HUES48 (cell line): ENCODE results near the gene HOXB9.

Source experiments
- H3K27ac ChIP-seq: one replicate; pipeline ENCODE4 v1.7.0; 2013; ENCODE audit warnings: low read depth, low read length, inconsistent platforms
- H3K27me3 ChIP-seq: 2 replicates; pipeline ENCODE4 v1.6.1; 2013; ENCODE audit warnings: mild to moderate bottlenecking, low read length; ENCODE audit not compliant: control insufficient read depth, insufficient read depth
- H3K36me3 ChIP-seq: 2 replicates; pipeline ENCODE4 v1.6.1; 2013; ENCODE audit warnings: low read length; ENCODE audit not compliant: control insufficient read depth, insufficient read depth
- H3K4me1 ChIP-seq: 2 replicates; pipeline ENCODE4 v1.6.1; 2013; ENCODE audit warnings: mild to moderate bottlenecking, low read length; ENCODE audit not compliant: control insufficient read depth, insufficient read depth
- H3K4me3 ChIP-seq: 2 replicates; pipeline ENCODE4 v1.5.1; 2013; ENCODE audit warnings: mild to moderate bottlenecking, low read depth, low read length
- H3K9ac ChIP-seq: 2 replicates; pipeline ENCODE4 v1.6.1; 2013; ENCODE audit warnings: mild to moderate bottlenecking, low read depth, low read length, moderate library complexity
- H3K9me3 ChIP-seq: 2 replicates; pipeline ENCODE4 v1.6.1; 2013; ENCODE audit warnings: low read length; ENCODE audit not compliant: control insufficient read depth, insufficient read depth

Gene HOXB9

GRCh38 chr17:48620461-48621139 is 5.6 kb downstream of the HOXB9 start:
- Histone ChIP-seq H3K36me3 (no peaks in the 10 kb centered on the region), H3K9ac (no peak overlapping the region), H3K4me3 (no peak overlapping the region), H3K27ac (no peak overlapping the region), H3K9me3 (0 out of 2 replicates have a peak, but pooled peaks cover 3% of the 10 kb centered on the region), H3K27me3 (peaks cover 100% of the 10 kb centered on the region), H3K4me1 (no peaks in the 10 kb centered on the region)

GRCh38 chr17:48619826-48620449 is 6.2 kb downstream of the HOXB9 start:
- H3K9ac ChIP-seq: no peak overlapping the region
- no peaks in the 10 kb centered on the region for H3K4me1 ChIP-seq

GRCh38 chr17:48618256-48618896 is 7.8 kb downstream of the HOXB9 start:
- H3K9ac ChIP-seq: no peak overlapping the region
- no peaks in the 10 kb centered on the region for H3K36me3 ChIP-seq
- 0 out of 2 replicates have a peak, but pooled peaks cover 3% of the 10 kb centered on the region for H3K9me3 ChIP-seq
- H3K27me3 ChIP-seq: peaks cover 100% of the 10 kb centered on the region
- no peaks in the 10 kb centered on the region for H3K4me1 ChIP-seq
- no peak overlapping the region for H3K27ac ChIP-seq
- H3K4me3 ChIP-seq: no peak overlapping the region

More at GRCh38 chr17:48619826-48620449, 6.2 kb downstream of the HOXB9 start:
- H3K4me3 ChIP-seq: no peak overlapping the region
- H3K36me3 ChIP-seq: no peaks in the 10 kb centered on the region
- H3K9me3 ChIP-seq: 0 out of 2 replicates have a peak, but pooled peaks cover 3% of the 10 kb centered on the region
- H3K27ac ChIP-seq: no peak overlapping the region
- peaks cover 100% of the 10 kb centered on the region for H3K27me3 ChIP-seq

GRCh38 chr17:48617471-48618255 is 8.5 kb downstream of the HOXB9 start:
- Histone ChIP-seq H3K4me1 (no peaks in the 10 kb centered on the region), H3K4me3 (no peak overlapping the region), H3K27me3 (peaks cover 100% of the 10 kb centered on the region), H3K9me3 (0 out of 2 replicates have a peak, but pooled peaks cover 3% of the 10 kb centered on the region), H3K9ac (no peak overlapping the region), H3K36me3 (no peaks in the 10 kb centered on the region), H3K27ac (no peak overlapping the region)

GRCh38 chr17:48616717-48617470 is 9.3 kb downstream of the HOXB9 start:
- no peaks in the 10 kb centered on the region for H3K4me1 ChIP-seq
- H3K4me3 ChIP-seq: no peak overlapping the region
- peaks cover 100% of the 10 kb centered on the region for H3K27me3 ChIP-seq
- H3K27ac ChIP-seq: no peak overlapping the region
- H3K9ac ChIP-seq: no peak overlapping the region
- no peaks in the 10 kb centered on the region for H3K36me3 ChIP-seq
- H3K9me3 ChIP-seq: 0 out of 2 replicates have a peak, but pooled peaks cover under 1% of the 10 kb centered on the region

- H3K36me3 ChIP-seq: no peaks in the 10 kb centered on the region
- H3K27me3 ChIP-seq: peaks cover 100% of the 10 kb centered on the region
- no peak overlapping the region for H3K9ac ChIP-seq
- no peak overlapping the region for H3K4me3 ChIP-seq
- H3K27ac ChIP-seq: no peak overlapping the region
- no peaks in the 10 kb centered on the region for H3K9me3 ChIP-seq
- no peaks in the 10 kb centered on the region for H3K4me1 ChIP-seq
Observed at GRCh38 chr17:48615963-48616716, 10.0 kb downstream of the HOXB9 start.

- no peak within 1 kb of the TSS for H3K9ac ChIP-seq
- H3K4me1 ChIP-seq: peaks cover 5% of the 10 kb centered on the region; the same call in 1 of the 2 replicates
- no peaks in the 10 kb centered on the region for H3K9me3 ChIP-seq
- no peak within 1 kb of the TSS for H3K27ac ChIP-seq
- no peaks in the 10 kb centered on the region for H3K36me3 ChIP-seq
- no peak within 1 kb of the TSS for H3K4me3 ChIP-seq
- H3K27me3 ChIP-seq: peaks cover 100% of the 10 kb centered on the region
Observed at GRCh38 chr17:48615047-48615962, 10.9 kb downstream of the HOXB9 start, which contains the start of gene HOXB8. TSS of gene HOXB8 (minus strand) at chr17:48615292. CDS start at chr17:48614704, 588 bp downstream.

GRCh38 chr17:48613862-48614694 is 12.1 kb downstream of the HOXB9 start:
- Histone ChIP-seq H3K27me3 (peaks cover 100% of the 10 kb centered on the region), H3K9ac (no peak overlapping the region), H3K9me3 (no peaks in the 10 kb centered on the region), H3K27ac (no peak overlapping the region), H3K36me3 (no peaks in the 10 kb centered on the region), H3K4me3 (no peak overlapping the region), H3K4me1 (peaks cover 7% of the 10 kb centered on the region; the same call in 1 of the 2 replicates)
